Breast epithelium (tissue), 3 donors: Measurements from ENCODE around the gene NEURL1.

ENCODE experiments used
- POLR2A ChIP-seq: fragments of 450-650 bp; IDR thresholded peaks from one replicate; pipeline ENCODE4 v1.6.1; 2016; ENCODE audit warnings: antibody characterized with exemption, mild to moderate bottlenecking, moderate library complexity
- POLR2AphosphoS5 ChIP-seq, 3 donors: sonication (generic); formaldehyde crosslinking; IDR thresholded peaks; one replicate each; pipeline ENCODE4 v1.6.1; 2017; ENCODE audit warnings: antibody characterized with exemption in 3 of 3

DNA sequence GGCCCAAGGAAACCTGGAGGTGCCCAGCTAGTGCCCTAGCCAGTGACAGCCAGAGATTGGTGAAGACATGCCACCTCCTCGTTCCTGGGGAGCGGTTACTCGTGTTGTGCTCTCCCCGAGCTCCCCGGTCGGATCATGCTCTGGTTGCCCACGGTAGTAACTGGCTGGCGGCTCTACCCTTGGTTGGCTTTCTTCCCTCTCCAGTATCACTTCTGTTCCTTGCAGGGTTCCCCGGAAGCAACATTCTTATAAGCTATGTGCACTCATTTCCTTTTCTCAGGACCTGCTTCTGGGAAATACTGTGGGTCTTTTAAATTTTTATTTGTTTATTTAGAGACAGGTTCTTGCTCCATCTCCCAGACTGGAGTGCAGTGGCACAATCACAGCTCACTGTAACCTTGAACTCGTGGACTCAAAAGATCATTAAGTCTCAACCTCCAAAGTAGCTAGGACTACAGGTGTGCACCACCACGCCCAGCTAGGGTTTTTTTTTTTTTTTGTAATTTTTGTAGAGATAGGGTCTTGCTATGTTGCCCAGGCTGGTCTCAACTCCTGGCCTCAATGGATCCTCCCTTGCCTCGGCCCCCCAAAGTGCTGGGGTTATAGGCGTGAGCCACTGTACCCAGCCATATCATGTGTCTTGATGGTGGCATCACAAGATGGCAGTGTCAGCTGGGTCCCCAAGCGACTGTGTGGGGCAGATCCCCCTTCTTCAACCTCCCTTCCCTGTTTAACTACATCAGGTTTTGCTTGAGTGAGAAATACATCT, 27.9 kb upstream of the NEURL1 start:
- no peak for TF ChIP-seq POLR2A
- TF ChIP-seq POLR2AphosphoS5 (IDR thresholded peaks at IDR 0.05) = no peak
